NB4 (cell line): Measurements from ENCODE around the gene FNDC5.

Source experiments
- DNase-seq: peaks from one replicate; pipeline ENCODE4 v3.0.0; 2010; ENCODE audit warnings: low read depth
- H3K4me3 ChIP-seq: one replicate; pipeline ENCODE4 v1.5.1; 2011; ENCODE audit warnings: mild to moderate bottlenecking, low read depth, low read length, moderate library complexity
- MAX ChIP-seq: IDR thresholded peaks from 2 replicates; pipeline ENCODE4 v1.6.1; 2011; ENCODE audit warnings: low read depth, low read length
- MYC ChIP-seq: IDR thresholded peaks from 2 replicates; pipeline ENCODE4 v1.6.1; 2011; ENCODE audit warnings: low read depth, low read length
- POLR2A ChIP-seq: IDR thresholded peaks from 2 replicates; pipeline ENCODE4 v1.6.1; 2011; ENCODE audit warnings: mild to moderate bottlenecking; ENCODE audit not compliant: insufficient read length; ENCODE audit errors: extremely low read depth
- TF ChIP-seq, protein P1 (sequence below): IDR thresholded peaks from one replicate; pipeline ENCODE4 v1.5.1; 2012; ENCODE audit warnings: low read depth, low read length

The FNDC5 gene

GRCh38 chr1:32901823-32902534 lies 31.3 kb upstream of the FNDC5 start:
- no peak for TF ChIP-seq POLR2A
- TF ChIP-seq, protein P1, sequence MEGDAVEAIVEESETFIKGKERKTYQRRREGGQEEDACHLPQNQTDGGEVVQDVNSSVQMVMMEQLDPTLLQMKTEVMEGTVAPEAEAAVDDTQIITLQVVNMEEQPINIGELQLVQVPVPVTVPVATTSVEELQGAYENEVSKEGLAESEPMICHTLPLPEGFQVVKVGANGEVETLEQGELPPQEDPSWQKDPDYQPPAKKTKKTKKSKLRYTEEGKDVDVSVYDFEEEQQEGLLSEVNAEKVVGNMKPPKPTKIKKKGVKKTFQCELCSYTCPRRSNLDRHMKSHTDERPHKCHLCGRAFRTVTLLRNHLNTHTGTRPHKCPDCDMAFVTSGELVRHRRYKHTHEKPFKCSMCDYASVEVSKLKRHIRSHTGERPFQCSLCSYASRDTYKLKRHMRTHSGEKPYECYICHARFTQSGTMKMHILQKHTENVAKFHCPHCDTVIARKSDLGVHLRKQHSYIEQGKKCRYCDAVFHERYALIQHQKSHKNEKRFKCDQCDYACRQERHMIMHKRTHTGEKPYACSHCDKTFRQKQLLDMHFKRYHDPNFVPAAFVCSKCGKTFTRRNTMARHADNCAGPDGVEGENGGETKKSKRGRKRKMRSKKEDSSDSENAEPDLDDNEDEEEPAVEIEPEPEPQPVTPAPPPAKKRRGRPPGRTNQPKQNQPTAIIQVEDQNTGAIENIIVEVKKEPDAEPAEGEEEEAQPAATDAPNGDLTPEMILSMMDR, result no peak
- TF ChIP-seq MYC, result no peak
- TF ChIP-seq MAX, result no peak
- no peak for DNase-seq
- H3K4me3 ChIP-seq, result no peak overlapping the region

GRCh38 chr1:32900956-32901822 lies 30.5 kb upstream of the FNDC5 start, which contains the start of gene TMEM54:
TSS of gene TMEM54 (minus strand) at chr1:32901389. CDS start at chr1:32901238, 151 bp downstream.
- TF ChIP-seq, protein P1, result no peak
- TF ChIP-seq POLR2A (no peak), MAX (no peak), MYC (no peak)
- peak; percentile 34 for DNase-seq
- no peak within 1 kb of the TSS for H3K4me3 ChIP-seq

- no peak for DNase-seq
- no peak overlapping the region for H3K4me3 ChIP-seq
- TF ChIP-seq POLR2A (no peak), MAX (no peak), MYC (no peak)
- TF ChIP-seq, protein P1, result no peak
Observed at GRCh38 chr1:32900371-32900955, 29.8 kb upstream of the FNDC5 start.

- H3K4me3 ChIP-seq, result no peak overlapping the region
- TF ChIP-seq MAX (no peak), POLR2A (no peak)
- DNase-seq, result no peak
Observed at GRCh38 chr1:32899586-32900296, 29.0 kb upstream of the FNDC5 start.

- TF ChIP-seq, protein P1, result no peak
- no peak for DNase-seq
- no peak overlapping the region for H3K4me3 ChIP-seq
Observed at GRCh38 chr1:32898958-32899357, 28.2 kb upstream of the FNDC5 start.

- H3K4me3 ChIP-seq, result no peak overlapping the region
- no peak for DNase-seq
- TF ChIP-seq, protein P1, result no peak
- TF ChIP-seq MYC (no peak), POLR2A (no peak), MAX (no peak)
Observed at GRCh38 chr1:32898056-32898455, 27.3 kb upstream of the FNDC5 start.
